Measurements from ENCODE around the gene GALNT18.

GALNT18 gene

GRCh38 chr11:11491589-11491988 lies 130.2 kb downstream of the GALNT18 start:
- no peak for DNase-seq

DNA sequence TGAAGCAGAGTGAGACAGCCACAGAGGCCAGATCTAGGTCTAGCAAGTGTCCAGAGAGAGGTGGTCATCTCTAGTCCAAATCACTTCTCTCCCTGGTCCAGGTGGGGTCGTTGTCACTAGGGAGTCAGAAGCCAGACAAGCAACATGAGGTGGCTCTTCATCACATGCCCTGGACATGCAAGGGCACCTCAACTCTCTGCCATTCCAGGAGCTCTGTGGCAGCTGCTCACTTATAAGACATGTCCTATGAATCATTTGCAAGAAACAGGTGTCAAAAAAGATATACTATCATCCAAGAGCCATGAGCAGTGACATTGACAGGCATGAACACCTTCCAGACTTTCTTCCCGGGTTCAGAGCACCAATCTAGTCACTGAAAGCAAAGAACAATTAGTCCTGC lies 130.8 kb downstream of the GALNT18 start:
- no peak for DNase-seq

DNA sequence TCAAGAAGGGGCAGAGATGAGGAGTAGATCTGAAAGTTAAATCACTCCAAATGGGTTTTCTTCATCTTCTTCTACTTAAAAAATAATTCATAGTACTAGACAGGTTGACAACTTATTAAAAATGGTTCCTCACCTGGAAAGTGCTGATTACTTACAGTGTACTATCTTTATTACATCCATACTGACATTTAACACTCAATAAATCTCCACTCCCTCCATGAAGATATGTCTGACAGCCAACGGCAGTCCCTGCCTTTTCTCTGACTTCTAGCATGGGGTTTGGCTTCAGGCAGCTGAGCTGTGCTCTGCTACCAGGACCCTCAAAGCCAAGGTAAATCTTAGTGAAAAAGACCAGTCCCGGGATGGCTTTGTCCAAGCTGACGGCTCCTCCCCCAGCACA lies 135.4 kb downstream of the GALNT18 start:
- DNase-seq: no peak

DNA sequence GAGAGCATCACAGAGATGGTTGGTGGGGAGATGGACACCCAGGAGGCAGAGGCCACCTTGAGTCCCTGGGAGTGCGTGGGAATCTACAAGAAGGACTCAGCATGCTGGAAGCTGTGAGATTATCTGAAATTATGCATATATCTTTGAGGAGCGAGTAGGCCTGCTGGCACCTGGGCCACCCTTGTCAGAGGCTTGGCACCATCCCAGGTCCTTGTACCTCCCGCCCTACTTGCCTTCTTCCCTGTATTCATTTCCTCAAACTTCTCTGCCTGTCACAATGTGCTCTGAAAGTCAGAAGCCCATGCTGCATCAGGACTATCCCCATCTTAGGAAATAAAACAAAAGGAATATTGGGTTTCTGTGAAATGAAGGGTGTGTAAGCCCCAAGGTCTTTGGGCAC lies 135.8 kb downstream of the GALNT18 start:
- DNase-seq: no peak

GRCh38 chr11:11483627-11484026 lies 138.2 kb downstream of the GALNT18 start:
- DNase-seq: no peak

DNA sequence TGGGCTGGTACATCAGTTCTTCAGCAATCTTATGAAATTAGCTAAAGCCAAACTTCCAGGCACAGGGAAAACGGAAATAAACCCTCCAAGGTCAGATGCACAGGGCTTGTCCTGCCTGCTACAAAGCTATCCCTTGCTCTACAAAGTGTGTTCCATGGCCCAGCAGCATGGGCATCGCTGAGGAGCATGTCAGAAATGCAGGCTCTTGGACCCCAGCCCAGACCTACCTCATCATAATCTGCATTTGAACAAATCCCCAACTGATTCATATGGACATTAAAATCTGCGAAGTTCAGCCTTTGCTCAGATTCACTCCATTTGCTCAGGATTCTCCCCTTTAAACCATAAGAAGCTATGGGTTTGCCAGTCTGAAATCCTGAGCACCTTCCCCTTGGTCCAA lies 139.1 kb downstream of the GALNT18 start:
- DNase-seq: no peak

- no peak for DNase-seq
Observed at GRCh38 chr11:11481371-11481770, 140.4 kb downstream of the GALNT18 start.

- DNase-seq: no peak
Observed at GRCh38 chr11:11480971-11481370, 140.8 kb downstream of the GALNT18 start.

DNA sequence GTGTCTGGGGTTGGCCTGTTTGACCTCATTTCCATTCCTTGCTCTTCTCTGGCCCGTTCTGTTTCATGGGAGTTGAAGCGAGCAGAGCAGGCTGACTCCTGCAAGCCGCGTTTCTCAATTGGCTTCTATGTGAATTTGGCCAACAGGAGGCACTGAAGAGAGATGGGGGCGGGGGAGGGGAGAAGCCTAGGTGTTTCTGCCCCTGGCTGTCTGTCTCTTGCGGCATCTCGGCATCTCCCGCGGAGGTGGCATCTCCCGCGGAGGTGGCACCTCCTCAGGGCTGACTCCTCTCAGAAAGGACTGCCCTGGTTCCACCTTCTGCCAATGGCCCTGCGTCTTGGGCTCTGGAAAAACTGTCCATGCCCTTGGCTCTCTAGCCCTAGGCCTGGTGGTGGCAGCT lies 143.1 kb downstream of the GALNT18 start:
- no peak for DNase-seq

- DNase-seq: no peak
Observed at GRCh38 chr11:11477695-11478420, 143.9 kb downstream of the GALNT18 start.

GRCh38 chr11:11476971-11477645 lies 144.7 kb downstream of the GALNT18 start:
- DNase-seq: no peak

- DNase-seq: no peak
Observed at GRCh38 chr11:11476499-11476898, 145.3 kb downstream of the GALNT18 start.

- DNase-seq: no peak
Observed at GRCh38 chr11:11472106-11472505, 149.7 kb downstream of the GALNT18 start.

DNA sequence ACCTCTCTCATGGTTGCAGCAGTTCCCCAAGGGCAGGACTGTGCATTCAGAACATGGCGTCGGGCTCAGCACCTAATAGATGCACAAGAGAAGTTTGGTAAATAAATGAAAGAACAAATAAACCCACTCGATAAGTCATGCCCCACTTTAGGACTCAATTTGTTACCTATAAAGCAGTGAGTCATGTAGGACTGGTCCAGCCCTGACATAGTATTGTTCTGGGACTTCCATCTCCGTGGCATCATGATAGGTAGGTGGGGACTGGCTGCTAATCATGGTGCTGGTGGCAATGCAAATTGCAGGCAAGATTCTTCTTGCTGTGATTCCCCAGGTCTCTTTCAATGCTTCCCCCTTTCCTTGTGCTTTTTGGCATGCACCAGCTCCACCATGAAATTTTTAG lies 150.6 kb downstream of the GALNT18 start:
- no peak for DNase-seq

- no peak for DNase-seq
Observed at GRCh38 chr11:11468954-11469353, 152.9 kb downstream of the GALNT18 start.

DNA sequence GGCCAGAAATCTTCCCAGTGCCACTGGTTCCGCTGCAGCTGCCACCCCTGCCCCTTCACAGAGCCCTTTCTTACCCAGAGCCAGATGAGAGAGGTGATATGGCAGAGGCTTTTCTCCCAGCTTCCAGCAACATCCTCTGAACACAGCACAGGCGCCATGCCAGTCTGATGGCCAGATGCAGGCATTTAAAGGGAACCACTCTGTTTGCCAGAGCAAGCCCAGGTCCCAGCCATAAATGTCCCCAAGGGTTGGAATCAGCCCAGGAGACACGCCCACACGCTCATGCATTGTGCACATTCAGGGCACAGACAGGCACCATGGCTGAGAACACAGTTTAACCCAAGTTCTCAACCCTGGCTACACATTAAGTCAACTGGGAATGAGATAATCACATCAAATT lies 154.5 kb downstream of the GALNT18 start:
- DNase-seq: no peak

- no peak for DNase-seq
Observed at GRCh38 chr11:11464555-11464954, 157.2 kb downstream of the GALNT18 start.

- DNase-seq: no peak
Observed at GRCh38 chr11:11463405-11463804, 158.4 kb downstream of the GALNT18 start.

DNA sequence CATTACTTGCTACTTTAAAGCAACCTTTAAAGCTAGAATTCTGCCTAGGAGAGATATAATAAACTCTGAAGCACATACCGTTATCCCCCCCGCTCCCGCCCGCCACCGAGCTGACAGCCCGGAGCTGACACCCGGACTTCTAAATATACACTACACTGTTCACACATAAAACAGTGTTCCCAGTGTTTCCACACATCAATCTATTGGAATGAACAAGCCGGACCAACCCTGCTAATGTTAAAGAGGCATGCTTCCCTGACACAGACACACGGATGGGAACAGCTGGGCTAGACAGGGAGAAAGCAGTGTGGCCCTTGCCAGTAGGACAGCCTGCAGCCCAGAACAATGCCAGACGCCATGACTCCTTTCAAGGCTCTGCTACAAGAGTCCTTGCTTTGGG lies 160.3 kb downstream of the GALNT18 start:
- no peak for DNase-seq

GRCh38 chr11:11459578-11459977 lies 162.2 kb downstream of the GALNT18 start:
- DNase-seq: no peak

GRCh38 chr11:11458485-11458884 lies 163.3 kb downstream of the GALNT18 start:
- DNase-seq: no peak

GRCh38 chr11:11458001-11458400 lies 163.8 kb downstream of the GALNT18 start:
- DNase-seq: no peak

DNA sequence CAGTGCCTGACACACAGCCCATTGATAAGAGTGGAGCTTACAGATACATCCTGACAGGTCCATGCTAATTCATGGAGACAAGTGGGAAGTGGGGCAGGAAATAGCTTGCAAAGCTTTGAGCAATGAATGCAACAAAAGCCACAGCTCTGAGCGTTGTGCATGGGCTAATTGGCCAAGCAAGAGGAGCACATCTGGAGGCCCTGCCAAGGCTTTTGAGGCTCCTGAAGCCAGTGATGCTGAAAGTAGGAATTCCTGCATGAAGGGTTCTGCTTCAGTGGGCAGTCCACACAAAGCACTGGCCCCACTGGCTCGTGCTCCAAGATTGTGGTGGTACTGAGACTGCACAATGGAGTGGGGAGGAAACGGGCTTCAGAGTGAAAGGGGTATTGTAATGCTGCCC lies 164.9 kb downstream of the GALNT18 start:
- no peak for DNase-seq

DNA sequence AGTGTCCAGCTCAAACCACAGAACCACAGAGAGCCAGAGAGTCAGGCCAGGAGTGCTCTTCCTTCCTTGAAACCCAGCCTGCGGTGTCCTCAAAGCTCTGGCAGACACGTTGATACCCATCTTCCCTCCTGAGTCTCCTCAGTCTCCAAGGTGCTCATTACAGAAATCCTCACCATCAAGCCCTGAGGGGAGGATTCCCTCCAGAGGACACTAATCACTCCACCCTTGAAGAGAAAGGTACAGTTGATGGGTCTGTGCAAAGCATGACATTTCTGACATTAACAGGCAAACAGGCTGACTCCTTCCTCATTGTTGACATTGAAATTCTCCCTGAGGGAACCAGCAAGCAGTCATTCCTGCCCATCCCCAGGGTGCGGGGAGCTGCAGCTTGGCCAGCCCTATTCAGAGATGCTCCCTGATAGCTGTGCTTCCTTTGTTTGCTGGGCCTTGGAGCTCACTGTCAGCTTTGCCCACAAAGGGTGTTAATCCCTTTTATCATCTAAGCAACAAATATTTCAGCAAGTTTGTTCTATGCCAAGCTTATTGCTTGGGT lies 167.1 kb downstream of the GALNT18 start:
- DNase-seq: no peak
